ENCODE results near the gene SMARCAL1. TPM values are rescaled to one million over a fixed set of nuclear protein-coding genes. Genes with fewer than 3 reads are reported as not detected.

The SMARCAL1 gene
- total and polyA plus RNA-seq, 4 donors, result 3.4 to 9.3 (median 5.4) TPM

DNA sequence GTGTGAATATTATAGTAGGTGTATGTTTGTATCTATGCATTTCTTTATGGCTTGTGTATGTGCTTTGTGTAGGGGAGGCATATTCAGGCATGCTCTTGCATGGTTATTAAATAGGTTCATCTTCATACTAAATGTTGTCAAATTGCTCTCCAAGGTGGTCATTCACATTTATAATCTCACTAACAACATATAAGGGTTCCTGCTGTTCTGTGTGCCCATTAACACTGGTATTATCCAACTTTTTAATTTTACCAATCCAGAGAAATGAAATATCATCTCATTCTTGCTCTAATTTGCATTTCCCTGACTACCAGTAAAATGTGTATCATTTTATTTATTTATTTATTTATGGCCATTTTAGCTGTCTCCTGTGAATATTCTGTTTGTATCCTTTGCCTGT is 57.4 kb downstream of the SMARCAL1 start:
- Histone ChIP-seq H3K27ac (ENCODE audit: low read depth in 1 of 2, low read length in 2 of 2) (no peak overlapping the region), H3K36me3 (ENCODE audit: control insufficient read depth in 4 of 4, insufficient read depth in 3 of 4, low read depth in 1 of 4, low read length in 3 of 4) (peaks cover 3 to 14% (median 6%) of the 10 kb centered on the region in 4 donors), H3K9me3 (ENCODE audit: control insufficient read depth in 4 of 4, low read length in 3 of 4) (no peaks in the 10 kb centered on the region), H3K4me1 (ENCODE audit: control insufficient read depth in 4 of 4, insufficient read depth in 4 of 4, low read length in 3 of 4) (no peaks in the 10 kb centered on the region), H3K27me3 (ENCODE audit: control insufficient read depth in 4 of 4, insufficient read depth in 4 of 4, low read length in 3 of 4) (no peaks in the 10 kb centered on the region), H3K4me3 (ENCODE audit: low read depth in 1 of 3, low read length in 3 of 3) (no peak overlapping the region), H3K9ac (ENCODE audit: low read depth in 1 of 2, low read length in 2 of 2) (no peak overlapping the region)
- TF ChIP-seq FOXA1 (IDR thresholded peaks at IDR 0.05), result no peak
- TF ChIP-seq EGR1 (IDR thresholded peaks at IDR 0.05; ENCODE audit: low read depth in 2 of 2), result no peak
- TF ChIP-seq, protein P1, sequence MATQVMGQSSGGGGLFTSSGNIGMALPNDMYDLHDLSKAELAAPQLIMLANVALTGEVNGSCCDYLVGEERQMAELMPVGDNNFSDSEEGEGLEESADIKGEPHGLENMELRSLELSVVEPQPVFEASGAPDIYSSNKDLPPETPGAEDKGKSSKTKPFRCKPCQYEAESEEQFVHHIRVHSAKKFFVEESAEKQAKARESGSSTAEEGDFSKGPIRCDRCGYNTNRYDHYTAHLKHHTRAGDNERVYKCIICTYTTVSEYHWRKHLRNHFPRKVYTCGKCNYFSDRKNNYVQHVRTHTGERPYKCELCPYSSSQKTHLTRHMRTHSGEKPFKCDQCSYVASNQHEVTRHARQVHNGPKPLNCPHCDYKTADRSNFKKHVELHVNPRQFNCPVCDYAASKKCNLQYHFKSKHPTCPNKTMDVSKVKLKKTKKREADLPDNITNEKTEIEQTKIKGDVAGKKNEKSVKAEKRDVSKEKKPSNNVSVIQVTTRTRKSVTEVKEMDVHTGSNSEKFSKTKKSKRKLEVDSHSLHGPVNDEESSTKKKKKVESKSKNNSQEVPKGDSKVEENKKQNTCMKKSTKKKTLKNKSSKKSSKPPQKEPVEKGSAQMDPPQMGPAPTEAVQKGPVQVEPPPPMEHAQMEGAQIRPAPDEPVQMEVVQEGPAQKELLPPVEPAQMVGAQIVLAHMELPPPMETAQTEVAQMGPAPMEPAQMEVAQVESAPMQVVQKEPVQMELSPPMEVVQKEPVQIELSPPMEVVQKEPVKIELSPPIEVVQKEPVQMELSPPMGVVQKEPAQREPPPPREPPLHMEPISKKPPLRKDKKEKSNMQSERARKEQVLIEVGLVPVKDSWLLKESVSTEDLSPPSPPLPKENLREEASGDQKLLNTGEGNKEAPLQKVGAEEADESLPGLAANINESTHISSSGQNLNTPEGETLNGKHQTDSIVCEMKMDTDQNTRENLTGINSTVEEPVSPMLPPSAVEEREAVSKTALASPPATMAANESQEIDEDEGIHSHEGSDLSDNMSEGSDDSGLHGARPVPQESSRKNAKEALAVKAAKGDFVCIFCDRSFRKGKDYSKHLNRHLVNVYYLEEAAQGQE (IDR thresholded peaks at IDR 0.05), result no peak
- no peak for TF ChIP-seq RAD21 (IDR thresholded peaks at IDR 0.05)
- TF ChIP-seq, protein P2, sequence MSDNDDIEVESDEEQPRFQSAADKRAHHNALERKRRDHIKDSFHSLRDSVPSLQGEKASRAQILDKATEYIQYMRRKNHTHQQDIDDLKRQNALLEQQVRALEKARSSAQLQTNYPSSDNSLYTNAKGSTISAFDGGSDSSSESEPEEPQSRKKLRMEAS (IDR thresholded peaks at IDR 0.05), result no peak
- no peak for TF ChIP-seq JUND (IDR thresholded peaks at IDR 0.05)
- no peak for TF ChIP-seq HNF4G (IDR thresholded peaks at IDR 0.05)
- TF ChIP-seq TAF1 (conservative IDR thresholded peaks at IDR 0.05), result no peak
- TF ChIP-seq HNF4A (conservative IDR thresholded peaks at IDR 0.05), result no peak
- TF ChIP-seq, protein P3, sequence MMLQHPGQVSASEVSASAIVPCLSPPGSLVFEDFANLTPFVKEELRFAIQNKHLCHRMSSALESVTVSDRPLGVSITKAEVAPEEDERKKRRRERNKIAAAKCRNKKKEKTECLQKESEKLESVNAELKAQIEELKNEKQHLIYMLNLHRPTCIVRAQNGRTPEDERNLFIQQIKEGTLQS (IDR thresholded peaks at IDR 0.05), result no peak
- no peak for TF ChIP-seq SP1 (IDR thresholded peaks at IDR 0.05)
- TF ChIP-seq, protein P4, sequence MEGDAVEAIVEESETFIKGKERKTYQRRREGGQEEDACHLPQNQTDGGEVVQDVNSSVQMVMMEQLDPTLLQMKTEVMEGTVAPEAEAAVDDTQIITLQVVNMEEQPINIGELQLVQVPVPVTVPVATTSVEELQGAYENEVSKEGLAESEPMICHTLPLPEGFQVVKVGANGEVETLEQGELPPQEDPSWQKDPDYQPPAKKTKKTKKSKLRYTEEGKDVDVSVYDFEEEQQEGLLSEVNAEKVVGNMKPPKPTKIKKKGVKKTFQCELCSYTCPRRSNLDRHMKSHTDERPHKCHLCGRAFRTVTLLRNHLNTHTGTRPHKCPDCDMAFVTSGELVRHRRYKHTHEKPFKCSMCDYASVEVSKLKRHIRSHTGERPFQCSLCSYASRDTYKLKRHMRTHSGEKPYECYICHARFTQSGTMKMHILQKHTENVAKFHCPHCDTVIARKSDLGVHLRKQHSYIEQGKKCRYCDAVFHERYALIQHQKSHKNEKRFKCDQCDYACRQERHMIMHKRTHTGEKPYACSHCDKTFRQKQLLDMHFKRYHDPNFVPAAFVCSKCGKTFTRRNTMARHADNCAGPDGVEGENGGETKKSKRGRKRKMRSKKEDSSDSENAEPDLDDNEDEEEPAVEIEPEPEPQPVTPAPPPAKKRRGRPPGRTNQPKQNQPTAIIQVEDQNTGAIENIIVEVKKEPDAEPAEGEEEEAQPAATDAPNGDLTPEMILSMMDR (IDR thresholded peaks at IDR 0.05; ENCODE audit: low read depth, low read length, missing input control), result no peak
- TF ChIP-seq FOXA2 (IDR thresholded peaks at IDR 0.05), result no peak
- no peak for TF ChIP-seq GABPA (IDR thresholded peaks at IDR 0.05 in 1 of 2, conservative IDR thresholded peaks at IDR 0.05 in 1 of 2)
- DNase-seq (ENCODE audit: low spot score), result no peak

DNA sequence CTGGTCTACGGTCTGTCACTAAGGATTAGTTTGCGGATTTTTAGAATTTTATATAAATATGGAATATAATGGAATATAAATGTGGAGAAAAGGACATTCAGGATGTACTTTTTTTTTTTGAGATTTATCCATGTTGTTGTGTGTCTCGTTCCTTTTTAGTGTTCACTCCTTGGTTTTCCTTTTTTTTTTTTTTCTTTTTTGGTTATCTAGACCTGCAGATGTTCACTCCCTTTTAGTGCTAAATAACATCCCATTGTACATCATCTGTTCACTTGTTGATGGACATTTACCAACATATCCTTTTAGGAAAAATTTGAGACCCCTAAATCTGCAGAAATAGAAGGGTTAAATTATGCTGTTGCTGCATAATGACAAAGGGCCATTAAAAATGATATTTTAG is 60.9 kb downstream of the SMARCAL1 start:
- H3K36me3 ChIP-seq (ENCODE audit: control insufficient read depth in 4 of 4, insufficient read depth in 3 of 4, low read depth in 1 of 4, low read length in 3 of 4), result peaks cover 0 to 21% (median 4%) of the 10 kb centered on the region in 4 donors
- DNase-seq (ENCODE audit: low spot score), result no peak
- no peak overlapping the region for H3K4me3 ChIP-seq (ENCODE audit: low read depth in 1 of 3, low read length in 3 of 3)
- WGBS, result 90% methylated on average over 3 of the region's 3 CpGs
- H3K4me1 ChIP-seq (ENCODE audit: control insufficient read depth in 4 of 4, insufficient read depth in 4 of 4, low read length in 3 of 4), result no peaks in the 10 kb centered on the region
- H3K9ac ChIP-seq (ENCODE audit: low read depth in 1 of 2, low read length in 2 of 2), result no peak overlapping the region
- no peak overlapping the region for H3K27ac ChIP-seq (ENCODE audit: low read depth in 1 of 2, low read length in 2 of 2)
- H3K9me3 ChIP-seq (ENCODE audit: control insufficient read depth in 4 of 4, low read length in 3 of 4), result no peaks in the 10 kb centered on the region
- no peaks in the 10 kb centered on the region for H3K27me3 ChIP-seq (ENCODE audit: control insufficient read depth in 4 of 4, insufficient read depth in 4 of 4, low read length in 3 of 4)
- TF ChIP-seq GABPA (IDR thresholded peaks at IDR 0.05 in 1 of 2, conservative IDR thresholded peaks at IDR 0.05 in 1 of 2) (no peak), EGR1 (IDR thresholded peaks at IDR 0.05; ENCODE audit: low read depth in 2 of 2) (no peak), FOXA2 (IDR thresholded peaks at IDR 0.05) (no peak)
- TF ChIP-seq, protein P3 (IDR thresholded peaks at IDR 0.05), result no peak
- TF ChIP-seq, protein P4 (IDR thresholded peaks at IDR 0.05; ENCODE audit: low read depth, low read length, missing input control), result no peak

Data from liver (tissue), 9 donors.